SH-SY5Y (cell line): Measurements from ENCODE around the gene MYMK.

Source experiments
- GATA2 ChIP-seq: IDR thresholded peaks from 2 replicates; pipeline ENCODE4 v1.6.1; 2011; ENCODE audit warnings: mild to moderate bottlenecking, low read depth, low read length
- GATA3 ChIP-seq: IDR thresholded peaks from 2 replicates; pipeline ENCODE4 v1.6.1; 2011; ENCODE audit warnings: low read depth, mild to moderate bottlenecking, low read length, moderate library complexity

GRCh38 chr9:133529874-133530273 lies 5.1 kb upstream of the MYMK start:
- TF ChIP-seq GATA2, result no peak
- TF ChIP-seq GATA3, result no peak
